GM12878 (cell line): ENCODE measurements around the gene NCKAP5. TPM values are rescaled to one million over a fixed set of nuclear protein-coding genes. Genes with fewer than 3 reads are reported as not detected.

Source experiments
- ATAC-seq: fragments of 200-7000 bp; cut with Tn5 transposase; 3 replicates; pipeline ENCODE4 v1.9.1; 2020; ENCODE audit warnings: mild to moderate bottlenecking, moderate library complexity
- BruUV-seq: library from RNA; stranded (reverse); fragments of 400-500 nt; replicated peaks from 2 replicates; lab custom pipeline; 2021; lab: Mats Ljungman, UMichigan
- CTCF ChIA-PET: fragments of 300-600 bp; sonication (Branson Sonifier 250); formaldehyde crosslinking; extraction: SDS; loops from one replicate; lab custom pipeline; 2021; ENCODE audit warnings: inconsistent platforms; lab: Yijun Ruan, JAX
- POLR2A ChIA-PET: fragments of 350-600 bp; formaldehyde crosslinking; extraction: SDS; loops from one replicate; lab custom pipeline; 2021; ENCODE audit warnings: inconsistent platforms; lab: Charles Lee
- RAD21 ChIA-PET: fragments of 300-600 bp; sonication (Branson Sonifier 250); formaldehyde crosslinking; loops from one replicate; lab custom pipeline; 2023; ENCODE audit warnings: antibody characterized with exemption; ENCODE audit not compliant: unreplicated experiment; lab: Charles Lee
- SMC1A ChIA-PET: fragments of 300-600 bp; sonication (Branson Sonifier 250); formaldehyde crosslinking; loops from one replicate; lab custom pipeline; 2023; ENCODE audit not compliant: unreplicated experiment, uncharacterized antibody; lab: Charles Lee
- DNase-seq: peaks from one replicate; pipeline ENCODE4 v3.0.0-alpha.2; 2011; ENCODE audit warnings: low read depth, low spot score
- FAIRE-seq: peaks from 3 replicates; lab custom pipeline; 2011; peaks lifted over from hg19 to GRCh38; lab: Jason Lieb, UNC
- H2AFZ ChIP-seq: 2 replicates; pipeline ENCODE4 v1.6.0; 2011; ENCODE audit warnings: low read depth, low read length, control low read depth; ENCODE audit not compliant: control insufficient read depth
- H3K27ac ChIP-seq: 2 replicates; pipeline ENCODE4 v1.5.1; 2011; ENCODE audit warnings: control low read depth; ENCODE audit not compliant: control insufficient read depth, insufficient read depth
- H3K27me3 ChIP-seq, 2 experiments: replicated peaks in 1 of 2; 2 replicates each; pipeline versions ENCODE4 v1.6.0 to v1.6.1; 2011; ENCODE audit warnings: low read length in 1 of 2; ENCODE audit not compliant: control insufficient read depth in 2 of 2, insufficient read depth in 2 of 2
- H3K36me3 ChIP-seq, 2 experiments: 2 replicates each; pipeline ENCODE4 v1.5.1; 2011; ENCODE audit warnings: low read length in 1 of 2; ENCODE audit not compliant: control insufficient read depth in 2 of 2, insufficient read depth in 2 of 2
- H3K4me1 ChIP-seq: 2 replicates; pipeline ENCODE4 v1.6.1; 2011; ENCODE audit warnings: mild to moderate bottlenecking, low read length, moderate library complexity, mixed read lengths; ENCODE audit not compliant: control insufficient read depth, insufficient read depth
- H3K4me2 ChIP-seq: 2 replicates; pipeline ENCODE4 v1.6.0; 2011; ENCODE audit warnings: control low read depth; ENCODE audit not compliant: control insufficient read depth, insufficient read depth
- H3K4me3 ChIP-seq: fragments of 200-600 bp; sonication (generic); 2 replicates; pipeline ENCODE4 v1.5.1; 2016
- H3K79me2 ChIP-seq: 2 replicates; pipeline ENCODE4 v1.6.0; 2011; ENCODE audit warnings: low read length; ENCODE audit not compliant: control insufficient read depth, insufficient read depth
- H3K9ac ChIP-seq: 2 replicates; pipeline ENCODE4 v1.8.0; 2011; ENCODE audit warnings: low read length, control low read depth, mixed read lengths; ENCODE audit not compliant: control insufficient read depth, insufficient read depth
- H3K9me3 ChIP-seq: replicated peaks from 3 replicates; pipeline ENCODE4 v1.5.1; 2011; ENCODE audit warnings: mild to moderate bottlenecking, low read length; ENCODE audit not compliant: control insufficient read depth, insufficient read depth
- H4K20me1 ChIP-seq: 2 replicates; pipeline ENCODE4 v1.6.0; 2011; ENCODE audit not compliant: control insufficient read depth, insufficient read depth
- BCLAF1 ChIP-seq: fragments of 450-650 bp; IDR thresholded peaks from 2 replicates; pipeline ENCODE4 v1.6.1; 2017; ENCODE audit warnings: antibody characterized with exemption, mild to moderate bottlenecking, moderate library complexity
- CEBPB ChIP-seq, 2 experiments: fragments of 150-350 bp in 1 of 2; IDR thresholded peaks; 2 replicates each; pipeline ENCODE4 v1.6.1; 2012 to 2014; ENCODE audit warnings: low read depth in 2 of 2, low read length in 2 of 2, borderline replicate concordance in 1 of 2, inconsistent platforms in 1 of 2
- IRF4 ChIP-seq: IDR thresholded peaks from 2 replicates; pipeline ENCODE4 v1.6.1; 2011; ENCODE audit warnings: low read depth, low read length
- MEF2B ChIP-seq: fragments of 450-650 bp; IDR thresholded peaks from 2 replicates; pipeline ENCODE4 v1.6.1; 2018; ENCODE audit warnings: mild to moderate bottlenecking, moderate library complexity; ENCODE audit not compliant: partially characterized antibody, poor library complexity, severe bottlenecking
- SREBF1 ChIP-seq: IDR thresholded peaks from 2 replicates; pipeline ENCODE4 v1.6.1; 2012; ENCODE audit warnings: mild to moderate bottlenecking, low read length
- ZNF274 ChIP-seq: IDR thresholded peaks from one replicate; pipeline ENCODE4 v1.8.0; 2011; ENCODE audit not compliant: insufficient read length, insufficient read depth
- WGBS: methylation state at CpG from one replicate; pipeline ENCODE4 v1.1.6; 2016; ENCODE audit warnings: low lambda C conversion rate; ENCODE audit not compliant: insufficient replicate concordance, insufficient coverage; ENCODE audit errors: missing lambda C conversion rate; 5-methylcytosine and 5-hydroxymethylcytosine counted together
- in situ Hi-C: fragments of 300-500 bp; cut with MboI; formaldehyde crosslinking; loops from 9 replicates; pipeline ENCODE4 v1.14.3; 2018; ENCODE audit warnings: mixed read lengths
- intact Hi-C: fragments of 100-400 bp; cut with micrococcal nuclease; formaldehyde crosslinking; loops from one replicate; pipeline ENCODE4 v1.14.2; 2022; ENCODE audit not compliant: unreplicated experiment
- polyA plus RNA-seq, 11 experiments: library from polyadenylated mRNA; depleted of rRNA in 4 of 11; unstranded in 6 of 11; stranded (reverse) in 5 of 11; fragments of >200 nt; fragmentation: Nextera tagmentation in 4 of 11; fragmentation: Illumina TruSeq in 1 of 11; extraction: Ambion mirVana in 4 of 11; extraction: Trizol in 1 of 11; gene quantifications; 1 replicate in 1 of 11; 2 replicates in 10 of 11; pipeline versions ENCODE4 v1.2.1 to v1.2.3, GENCODE V29; 2011 to 2016; ENCODE audit warnings: inconsistent platforms in 2 of 11, missing spikeins in 2 of 11, low read depth in 1 of 11
- total RNA-seq, 4 experiments: library from RNA; depleted of rRNA in 3 of 4; stranded (reverse); fragments of >200 nt in 3 of 4; fragmentation: Illumina TruSeq in 1 of 4; extraction: Trizol in 1 of 4; gene quantifications; 2 replicates each; pipeline versions ENCODE4 v1.2.1 to v1.2.3, GENCODE V29; 2013 to 2021

NCKAP5 gene
- total and polyA plus RNA-seq, 10 of the 15 experiments (the other 5 are each of a cell fraction or from before 2014, with no cell fraction given), result 0.06 to 0.44 (median 0.16) TPM

GRCh38 chr2:132731441-132731840 is 836.8 kb downstream of the NCKAP5 start:
- no peak overlapping the region for H3K4me3 ChIP-seq
- FAIRE-seq, result no peak
- in situ Hi-C loops, result no loop called here
- no peak for TF ChIP-seq CEBPB (IDR thresholded peaks at IDR 0.05; ENCODE audit: borderline replicate concordance in 1 of 2, low read depth in 2 of 2, low read length in 2 of 2)
- no peak for TF ChIP-seq ZNF274
- TF ChIP-seq MEF2B, result no peak
- TF ChIP-seq IRF4, result no peak
- TF ChIP-seq BCLAF1, result no peak
- no peak for TF ChIP-seq SREBF1
- TF ChIP-seq, all 136 proteins: peak for 0
- 68% methylated on average over 5 of the region's 5 CpGs for WGBS
- H3K79me2 ChIP-seq, result no peaks in the 10 kb centered on the region
- POLR2A ChIA-PET, result no interaction called here
- no peaks in the 10 kb centered on the region for H3K9me3 ChIP-seq
- no peaks in the 10 kb centered on the region for H4K20me1 ChIP-seq
- H3K27ac ChIP-seq, result no peak overlapping the region
- ATAC-seq (no peak), DNase-seq (no peak)
- intact Hi-C loops, result no loop called here
- no peaks in the 10 kb centered on the region for H3K36me3 ChIP-seq
- H3K9ac ChIP-seq, result no peak overlapping the region
- SMC1A ChIA-PET, result no interaction called here
- no peaks in the 10 kb centered on the region for H3K4me1 ChIP-seq
- H3K4me2 ChIP-seq, result no peak overlapping the region
- CTCF ChIA-PET, result no interaction called here
- H2AFZ ChIP-seq, result no peak overlapping the region
- RAD21 ChIA-PET, result no interaction called here
- no peaks in the 10 kb centered on the region; a peak in 1 of 4 replicates for H3K27me3 ChIP-seq
- no TSS peak for BruUV-seq
